Tibial artery (tissue), 4 donors: ENCODE measurements around the gene PRKAR2B.

Experiments used
- DNase-seq, 2 donors: peaks; one replicate each; pipeline ENCODE4 v3.0.0-alpha.2; 2019
- H3K27ac ChIP-seq, 2 donors: fragments of 200-600 bp; sonication (generic) in 1 of 2; 1 replicate in 1 of 2; 2 replicates in 1 of 2; pipeline ENCODE4 v1.5.1; 2018 to 2019; ENCODE audit warnings: mild to moderate bottlenecking in 1 of 2
- H3K27me3 ChIP-seq, 2 donors: fragments of 200-600 bp; sonication (generic) in 1 of 2; one replicate each; pipeline versions ENCODE4 v1.5.1 to v1.6.0; 2016 to 2019
- H3K36me3 ChIP-seq, 3 donors: fragments of 200-600 bp; sonication (generic) in 2 of 3; one replicate each; pipeline ENCODE4 v1.5.1; 2016 to 2019; ENCODE audit warnings: mild to moderate bottlenecking in 2 of 3
- H3K4me1 ChIP-seq, 4 donors: fragments of 200-600 bp; sonication (generic) in 2 of 4; 1 replicate in 3 of 4; 2 replicates in 1 of 4; pipeline ENCODE4 v1.5.1; 2016 to 2019
- H3K4me3 ChIP-seq, 2 donors: fragments of 200-600 bp; sonication (generic) in 1 of 2; 1 replicate in 1 of 2; 2 replicates in 1 of 2; pipeline ENCODE4 v1.5.1; 2018 to 2019; ENCODE audit warnings: mild to moderate bottlenecking in 2 of 2
- H3K9me3 ChIP-seq, 3 donors: fragments of 200-600 bp; sonication (generic) in 1 of 3; one replicate each; pipeline ENCODE4 v1.5.1; 2016 to 2019
- intact Hi-C: fragments of 100-400 bp; cut with DNase I; formaldehyde crosslinking; loops from one replicate; pipeline ENCODE4 v1.15.0; 2023; ENCODE audit warnings: low total_unique reads
- TF ChIP-seq, protein P1 (sequence below), 2 experiments: fragments of 200-600 bp in 1 of 2; fragments of 450-650 bp in 1 of 2; IDR thresholded peaks; one replicate each; pipeline ENCODE4 v1.5.1; 2017 to 2019; ENCODE audit warnings: antibody characterized with exemption in 2 of 2, mild to moderate bottlenecking in 1 of 2, moderate library complexity in 1 of 2

PRKAR2B gene

GRCh38 chr7:107045980-107046379 lies 1.5 kb downstream of the PRKAR2B start:
- peak overlapping the region in 1 of 2 donors; percentile 81 for H3K4me3 ChIP-seq
- DNase-seq: no peak
- intact Hi-C loops: loop anchor here (10.0 kb wide), 1 partner anchor 99 kb away; no protein-coding TSS in a partner anchor

DNA sequence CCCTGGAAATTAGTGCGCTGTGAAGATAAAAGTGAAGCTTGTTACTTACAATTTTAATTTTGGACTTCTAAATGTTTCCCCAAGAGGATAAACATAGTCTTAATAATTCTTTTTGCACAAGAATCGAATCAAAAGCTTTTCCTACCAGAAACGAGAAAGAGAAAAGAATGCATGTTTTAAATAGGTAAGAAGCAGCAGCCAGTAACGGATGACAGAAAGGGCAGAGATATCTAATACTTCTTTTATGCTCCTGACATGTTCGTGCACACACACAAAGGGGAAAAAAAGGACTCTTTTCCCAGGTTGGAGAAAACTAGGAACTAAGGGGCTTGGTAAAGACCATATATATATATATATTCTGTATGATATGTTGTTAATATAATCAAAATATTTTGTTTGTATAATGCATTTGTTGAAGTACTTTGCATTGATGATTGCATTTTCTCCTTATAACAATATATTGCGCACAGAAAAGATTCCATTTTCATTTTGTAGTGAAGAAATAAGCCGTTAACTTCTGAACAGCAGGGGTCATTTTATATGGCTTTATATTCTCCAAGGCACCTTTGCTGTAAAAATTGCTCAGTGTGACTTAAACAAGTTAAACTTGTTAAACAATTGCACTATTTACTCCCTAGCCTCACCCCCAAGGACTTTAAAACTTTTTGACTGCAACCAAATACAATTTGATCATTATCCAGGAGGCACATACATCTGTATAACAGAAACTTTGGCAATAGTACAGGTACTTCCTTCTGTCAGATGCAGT lies 2.2 kb downstream of the PRKAR2B start:
- H3K36me3 ChIP-seq: no peaks in the 10 kb centered on the region
- TF ChIP-seq, protein P1, sequence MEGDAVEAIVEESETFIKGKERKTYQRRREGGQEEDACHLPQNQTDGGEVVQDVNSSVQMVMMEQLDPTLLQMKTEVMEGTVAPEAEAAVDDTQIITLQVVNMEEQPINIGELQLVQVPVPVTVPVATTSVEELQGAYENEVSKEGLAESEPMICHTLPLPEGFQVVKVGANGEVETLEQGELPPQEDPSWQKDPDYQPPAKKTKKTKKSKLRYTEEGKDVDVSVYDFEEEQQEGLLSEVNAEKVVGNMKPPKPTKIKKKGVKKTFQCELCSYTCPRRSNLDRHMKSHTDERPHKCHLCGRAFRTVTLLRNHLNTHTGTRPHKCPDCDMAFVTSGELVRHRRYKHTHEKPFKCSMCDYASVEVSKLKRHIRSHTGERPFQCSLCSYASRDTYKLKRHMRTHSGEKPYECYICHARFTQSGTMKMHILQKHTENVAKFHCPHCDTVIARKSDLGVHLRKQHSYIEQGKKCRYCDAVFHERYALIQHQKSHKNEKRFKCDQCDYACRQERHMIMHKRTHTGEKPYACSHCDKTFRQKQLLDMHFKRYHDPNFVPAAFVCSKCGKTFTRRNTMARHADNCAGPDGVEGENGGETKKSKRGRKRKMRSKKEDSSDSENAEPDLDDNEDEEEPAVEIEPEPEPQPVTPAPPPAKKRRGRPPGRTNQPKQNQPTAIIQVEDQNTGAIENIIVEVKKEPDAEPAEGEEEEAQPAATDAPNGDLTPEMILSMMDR (IDR thresholded peaks at IDR 0.05): no peak
- H3K4me1 ChIP-seq: peaks cover 0 to 14% (median 14%) of the 10 kb centered on the region in 4 donors
- H3K27me3 ChIP-seq: no peaks in the 10 kb centered on the region
- H3K27ac ChIP-seq: no peak overlapping the region
- no peak overlapping the region for H3K4me3 ChIP-seq
- DNase-seq: no peak
- intact Hi-C loops: loop anchor here (10.0 kb wide), 1 partner anchor 98 kb away; no protein-coding TSS in a partner anchor
- peaks cover 0 to 6% (median 0%) of the 10 kb centered on the region in 3 donors for H3K9me3 ChIP-seq

More at GRCh38 chr7:107045980-107046379, 1.5 kb downstream of the PRKAR2B start:
- peaks cover 0 to 14% (median 14%) of the 10 kb centered on the region in 4 donors for H3K4me1 ChIP-seq
- peaks cover 0 to 6% (median 0%) of the 10 kb centered on the region in 3 donors for H3K9me3 ChIP-seq
- H3K27me3 ChIP-seq: no peaks in the 10 kb centered on the region
- H3K27ac ChIP-seq: no peak overlapping the region
- H3K36me3 ChIP-seq: no peaks in the 10 kb centered on the region
- TF ChIP-seq, protein P1 (IDR thresholded peaks at IDR 0.05): no peak

GRCh38 chr7:107047902-107048782 lies 3.6 kb downstream of the PRKAR2B start:
- TF ChIP-seq, protein P1 (IDR thresholded peaks at IDR 0.05): no peak
- intact Hi-C loops: loop anchor here (10.0 kb wide), 1 partner anchor 97 kb away; no protein-coding TSS in a partner anchor
- Histone ChIP-seq H3K27ac (no peak overlapping the region), H3K27me3 (no peaks in the 10 kb centered on the region), H3K4me3 (no peak overlapping the region), H3K4me1 (peaks cover 0 to 14% (median 14%) of the 10 kb centered on the region in 4 donors), H3K36me3 (no peaks in the 10 kb centered on the region), H3K9me3 (no peaks in the 10 kb centered on the region)
- no peak for DNase-seq

DNA sequence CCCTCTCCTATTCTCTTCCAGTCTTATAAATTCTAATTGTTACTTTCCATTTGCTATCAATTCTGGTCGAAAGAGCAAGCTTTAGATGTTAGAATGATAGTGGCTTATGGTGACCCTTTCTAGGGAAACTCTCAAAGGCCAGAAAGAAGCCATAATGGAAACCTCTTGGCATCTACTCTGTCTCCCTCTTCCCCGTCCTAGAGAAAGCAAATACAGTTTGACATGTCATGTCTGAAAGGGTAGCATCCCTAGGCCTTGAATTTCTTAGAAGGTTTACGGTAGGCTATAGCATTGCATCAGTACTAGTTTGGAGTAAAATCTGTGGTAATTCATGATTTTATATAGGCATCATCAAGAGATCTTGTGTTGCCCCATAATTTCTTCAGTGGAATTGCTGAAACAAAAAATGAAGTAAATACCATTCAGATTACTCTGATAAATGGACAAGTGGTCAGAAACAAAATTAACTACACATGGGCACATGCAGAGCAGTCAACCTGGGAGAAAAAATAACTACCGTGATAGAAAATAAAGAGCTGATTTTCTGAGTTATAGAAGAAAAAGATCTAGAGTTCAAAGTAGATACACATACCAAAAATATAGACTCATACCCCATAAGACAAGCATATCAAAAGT lies 4.4 kb downstream of the PRKAR2B start:
- no peak for DNase-seq
- Histone ChIP-seq H3K36me3 (no peaks in the 10 kb centered on the region), H3K4me1 (peaks cover 0 to 14% (median 14%) of the 10 kb centered on the region in 4 donors), H3K4me3 (no peak overlapping the region), H3K27me3 (no peaks in the 10 kb centered on the region), H3K9me3 (no peaks in the 10 kb centered on the region), H3K27ac (no peak overlapping the region)
- intact Hi-C loops: loop anchor here (10.0 kb wide), 1 partner anchor 96 kb away; no protein-coding TSS in a partner anchor
- TF ChIP-seq, protein P1 (IDR thresholded peaks at IDR 0.05): no peak

DNA sequence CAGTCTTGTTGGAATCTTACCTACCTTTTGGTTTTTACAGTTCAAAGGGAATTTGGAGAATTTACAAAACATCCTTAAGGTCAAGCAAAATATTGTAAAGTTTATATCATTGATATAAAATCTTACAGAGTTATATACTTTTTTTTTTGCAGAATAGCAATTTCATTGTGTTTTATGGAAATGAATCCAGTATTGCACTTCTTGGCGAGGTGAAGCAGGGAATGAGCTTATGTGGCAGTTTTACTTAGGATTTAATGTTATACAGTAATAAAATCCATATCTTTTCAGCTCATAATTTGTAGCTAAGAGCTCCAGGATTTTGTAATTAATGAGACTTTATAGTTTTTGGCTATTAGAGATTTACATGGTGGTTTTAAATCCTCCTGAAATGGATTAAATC lies 5.0 kb downstream of the PRKAR2B start:
- intact Hi-C loops: loop anchor here (10.0 kb wide), 1 partner anchor 95 kb away; no protein-coding TSS in a partner anchor
- H3K36me3 ChIP-seq: no peaks in the 10 kb centered on the region
- H3K27me3 ChIP-seq: no peaks in the 10 kb centered on the region
- no peak for DNase-seq
- H3K4me3 ChIP-seq: no peak overlapping the region
- TF ChIP-seq, protein P1 (IDR thresholded peaks at IDR 0.05): no peak
- H3K9me3 ChIP-seq: no peaks in the 10 kb centered on the region
- peaks cover 0 to 14% (median 14%) of the 10 kb centered on the region in 4 donors for H3K4me1 ChIP-seq
- H3K27ac ChIP-seq: no peak overlapping the region
